ENCODE data around the gene LRRC7. TPM values are rescaled to one million over a fixed set of nuclear protein-coding genes. Genes with fewer than 3 reads are reported as not detected.

LRRC7 gene
- total RNA-seq, 1 donor from 2014 or later, result 0.94 TPM

GRCh38 chr1:70079546-70079945 is 511.8 kb downstream of the LRRC7 start:
- TF ChIP-seq, protein P1, sequence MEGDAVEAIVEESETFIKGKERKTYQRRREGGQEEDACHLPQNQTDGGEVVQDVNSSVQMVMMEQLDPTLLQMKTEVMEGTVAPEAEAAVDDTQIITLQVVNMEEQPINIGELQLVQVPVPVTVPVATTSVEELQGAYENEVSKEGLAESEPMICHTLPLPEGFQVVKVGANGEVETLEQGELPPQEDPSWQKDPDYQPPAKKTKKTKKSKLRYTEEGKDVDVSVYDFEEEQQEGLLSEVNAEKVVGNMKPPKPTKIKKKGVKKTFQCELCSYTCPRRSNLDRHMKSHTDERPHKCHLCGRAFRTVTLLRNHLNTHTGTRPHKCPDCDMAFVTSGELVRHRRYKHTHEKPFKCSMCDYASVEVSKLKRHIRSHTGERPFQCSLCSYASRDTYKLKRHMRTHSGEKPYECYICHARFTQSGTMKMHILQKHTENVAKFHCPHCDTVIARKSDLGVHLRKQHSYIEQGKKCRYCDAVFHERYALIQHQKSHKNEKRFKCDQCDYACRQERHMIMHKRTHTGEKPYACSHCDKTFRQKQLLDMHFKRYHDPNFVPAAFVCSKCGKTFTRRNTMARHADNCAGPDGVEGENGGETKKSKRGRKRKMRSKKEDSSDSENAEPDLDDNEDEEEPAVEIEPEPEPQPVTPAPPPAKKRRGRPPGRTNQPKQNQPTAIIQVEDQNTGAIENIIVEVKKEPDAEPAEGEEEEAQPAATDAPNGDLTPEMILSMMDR (IDR thresholded peaks at IDR 0.05), result no peak
- Mint-ChIP-seq H3K4me3 (ENCODE audit: unreplicated experiment) (no peak overlapping the region), H3K9me3 (ENCODE audit: unreplicated experiment) (peaks cover 12% of the 10 kb centered on the region), H3K36me3 (ENCODE audit: unreplicated experiment) (peaks cover 11% of the 10 kb centered on the region), H3K4me1 (ENCODE audit: unreplicated experiment) (peaks cover 11% of the 10 kb centered on the region), H3K27ac (ENCODE audit: unreplicated experiment) (no peak overlapping the region), H3K27me3 (ENCODE audit: unreplicated experiment) (peaks cover 2% of the 10 kb centered on the region)
- DNase-seq (ENCODE audit: extremely low spot score, unreplicated experiment), result no peak

DNA sequence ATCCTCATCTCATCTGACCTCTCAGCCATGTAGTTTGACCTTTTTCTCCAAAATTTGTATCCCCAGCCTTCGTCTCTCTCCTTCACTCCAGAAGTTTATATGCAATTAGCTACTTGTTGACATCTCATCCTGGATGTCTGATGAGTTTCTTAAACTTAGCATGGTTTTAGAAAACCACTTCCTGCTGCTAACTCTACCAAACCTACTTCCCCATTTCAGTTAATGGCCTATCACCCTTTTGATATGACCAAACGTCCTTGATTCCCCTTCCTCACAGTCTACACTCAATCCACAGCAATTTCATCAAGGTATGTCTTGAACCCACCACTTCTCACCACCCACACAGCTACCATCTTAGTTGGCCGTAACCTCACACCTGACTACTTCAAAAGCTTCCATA is 515.8 kb downstream of the LRRC7 start:
- DNase-seq (ENCODE audit: extremely low spot score, unreplicated experiment), result no peak
- H3K27ac Mint-ChIP-seq (ENCODE audit: unreplicated experiment), result no peak overlapping the region
- TF ChIP-seq, protein P1 (IDR thresholded peaks at IDR 0.05), result no peak
- H3K27me3 Mint-ChIP-seq (ENCODE audit: unreplicated experiment), result no peaks in the 10 kb centered on the region
- H3K4me3 Mint-ChIP-seq (ENCODE audit: unreplicated experiment), result no peak overlapping the region
- peaks cover 12% of the 10 kb centered on the region for H3K9me3 Mint-ChIP-seq (ENCODE audit: unreplicated experiment)
- H3K36me3 Mint-ChIP-seq (ENCODE audit: unreplicated experiment), result peaks cover 11% of the 10 kb centered on the region
- H3K4me1 Mint-ChIP-seq (ENCODE audit: unreplicated experiment), result peaks cover 9% of the 10 kb centered on the region

DNA sequence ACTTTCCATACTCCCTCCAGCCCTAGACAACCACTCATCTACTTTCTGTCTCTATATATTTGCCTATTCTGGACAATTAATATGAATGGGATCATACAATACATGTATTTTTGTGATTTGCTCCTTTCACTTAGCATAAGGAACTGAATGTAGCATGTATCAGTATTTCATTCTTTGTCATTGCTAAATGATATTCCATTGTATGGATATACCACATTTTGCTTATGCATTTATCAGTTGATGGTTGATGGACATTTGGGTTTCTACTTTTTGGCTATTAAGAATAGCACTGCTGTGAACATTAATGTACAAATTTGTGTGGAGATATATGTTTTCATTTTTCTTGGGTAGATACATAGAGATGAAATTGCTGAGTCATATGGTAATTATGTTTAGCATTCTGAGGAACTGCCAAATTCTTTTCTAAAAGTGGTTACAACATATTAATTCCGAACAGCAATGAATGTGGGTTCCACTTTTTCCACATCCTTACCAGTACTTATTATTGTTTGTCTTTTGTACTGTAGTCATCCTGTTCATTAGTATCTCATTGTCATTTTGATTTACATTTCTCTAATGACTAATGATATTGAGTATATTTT is 516.7 kb downstream of the LRRC7 start:
- no peak overlapping the region for H3K27ac Mint-ChIP-seq (ENCODE audit: unreplicated experiment)
- no peak for DNase-seq (ENCODE audit: extremely low spot score, unreplicated experiment)
- peaks cover 9% of the 10 kb centered on the region for H3K4me1 Mint-ChIP-seq (ENCODE audit: unreplicated experiment)
- TF ChIP-seq, protein P1 (IDR thresholded peaks at IDR 0.05), result no peak
- H3K9me3 Mint-ChIP-seq (ENCODE audit: unreplicated experiment), result peaks cover 12% of the 10 kb centered on the region
- H3K36me3 Mint-ChIP-seq (ENCODE audit: unreplicated experiment), result peaks cover 11% of the 10 kb centered on the region
- H3K27me3 Mint-ChIP-seq (ENCODE audit: unreplicated experiment), result no peaks in the 10 kb centered on the region
- H3K4me3 Mint-ChIP-seq (ENCODE audit: unreplicated experiment), result no peak overlapping the region

DNA sequence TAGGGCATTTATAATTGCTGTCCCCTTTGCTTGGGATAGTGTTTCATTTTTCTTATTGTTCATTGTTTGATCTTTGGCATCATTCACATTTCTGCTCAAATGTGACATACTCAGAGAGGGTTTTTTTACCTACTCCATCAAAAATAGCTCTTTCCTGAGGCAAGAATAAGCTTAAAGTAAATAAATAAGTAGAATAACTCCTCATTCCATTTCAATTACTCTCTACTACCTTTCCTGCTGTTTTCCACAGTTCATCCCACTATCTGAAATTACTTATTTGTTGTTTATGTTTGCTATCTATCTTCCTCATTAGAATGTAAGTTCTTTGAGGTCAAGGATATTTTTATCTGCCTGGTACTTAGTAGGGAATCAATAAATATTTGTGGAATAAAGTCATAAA is 517.8 kb downstream of the LRRC7 start:
- no peak for DNase-seq (ENCODE audit: extremely low spot score, unreplicated experiment)
- H3K27me3 Mint-ChIP-seq (ENCODE audit: unreplicated experiment), result no peaks in the 10 kb centered on the region
- H3K9me3 Mint-ChIP-seq (ENCODE audit: unreplicated experiment), result peaks cover 12% of the 10 kb centered on the region
- peaks cover 15% of the 10 kb centered on the region for H3K4me1 Mint-ChIP-seq (ENCODE audit: unreplicated experiment)
- TF ChIP-seq, protein P1 (IDR thresholded peaks at IDR 0.05), result no peak
- H3K36me3 Mint-ChIP-seq (ENCODE audit: unreplicated experiment), result peaks cover 11% of the 10 kb centered on the region
- H3K27ac Mint-ChIP-seq (ENCODE audit: unreplicated experiment), result no peak overlapping the region
- H3K4me3 Mint-ChIP-seq (ENCODE audit: unreplicated experiment), result no peak overlapping the region

DNA sequence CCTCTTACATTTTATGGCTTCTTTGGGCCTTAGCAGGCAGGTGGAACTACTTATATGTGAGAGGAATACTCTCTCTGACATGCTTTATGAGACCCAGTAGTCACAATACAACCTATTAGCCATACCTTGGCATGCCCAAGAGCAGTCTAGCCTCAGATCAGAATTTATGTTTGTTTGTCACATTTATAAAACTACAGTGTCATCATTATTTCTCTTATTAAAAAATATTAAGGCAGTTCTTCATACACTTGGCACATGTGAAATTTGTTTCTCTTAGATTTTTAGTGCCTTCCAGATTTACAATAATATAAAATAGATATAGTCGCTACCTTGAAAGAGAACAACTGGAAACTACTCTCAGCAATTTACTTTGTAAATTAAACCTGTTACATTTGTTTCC is 519.2 kb downstream of the LRRC7 start:
- no peaks in the 10 kb centered on the region for H3K27me3 Mint-ChIP-seq (ENCODE audit: unreplicated experiment)
- peaks cover 26% of the 10 kb centered on the region for H3K4me1 Mint-ChIP-seq (ENCODE audit: unreplicated experiment)
- no peak overlapping the region for H3K4me3 Mint-ChIP-seq (ENCODE audit: unreplicated experiment)
- DNase-seq (ENCODE audit: extremely low spot score, unreplicated experiment), result no peak
- H3K27ac Mint-ChIP-seq (ENCODE audit: unreplicated experiment), result no peak overlapping the region
- peaks cover 12% of the 10 kb centered on the region for H3K9me3 Mint-ChIP-seq (ENCODE audit: unreplicated experiment)
- H3K36me3 Mint-ChIP-seq (ENCODE audit: unreplicated experiment), result peaks cover 11% of the 10 kb centered on the region
- TF ChIP-seq, protein P1 (IDR thresholded peaks at IDR 0.05), result no peak
